Activated naive CD4-positive, alpha-beta T cell treated with anti-CD3 and anti-CD28 coated beads, Interleukin-2, amount 50 U/mL, for 16 hours (primary cell): Measurements from ENCODE around the gene EDARADD.

Source experiments
- DNase-seq: peaks from one replicate; pipeline ENCODE4 v3.0.0-alpha.2; 2020

Gene EDARADD

DNA sequence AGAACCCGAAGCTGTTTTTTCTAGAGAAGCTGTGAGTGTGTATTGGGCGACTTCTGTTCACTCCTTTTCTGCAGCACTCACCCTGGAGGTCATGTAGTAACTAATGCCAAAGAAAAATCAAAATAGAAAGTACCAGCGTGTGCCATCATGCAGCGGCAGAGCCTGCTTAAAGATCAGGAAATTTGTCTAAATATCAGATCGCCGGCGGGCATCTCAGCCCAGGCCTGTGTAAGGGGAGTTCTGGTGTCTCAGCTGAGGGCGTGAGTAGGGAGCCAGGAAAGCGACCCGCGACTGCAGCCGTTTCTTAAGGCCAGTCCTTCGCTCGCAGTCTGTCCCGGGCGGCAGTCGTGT is 768 bp downstream of the EDARADD start:
- no peak for DNase-seq

DNA sequence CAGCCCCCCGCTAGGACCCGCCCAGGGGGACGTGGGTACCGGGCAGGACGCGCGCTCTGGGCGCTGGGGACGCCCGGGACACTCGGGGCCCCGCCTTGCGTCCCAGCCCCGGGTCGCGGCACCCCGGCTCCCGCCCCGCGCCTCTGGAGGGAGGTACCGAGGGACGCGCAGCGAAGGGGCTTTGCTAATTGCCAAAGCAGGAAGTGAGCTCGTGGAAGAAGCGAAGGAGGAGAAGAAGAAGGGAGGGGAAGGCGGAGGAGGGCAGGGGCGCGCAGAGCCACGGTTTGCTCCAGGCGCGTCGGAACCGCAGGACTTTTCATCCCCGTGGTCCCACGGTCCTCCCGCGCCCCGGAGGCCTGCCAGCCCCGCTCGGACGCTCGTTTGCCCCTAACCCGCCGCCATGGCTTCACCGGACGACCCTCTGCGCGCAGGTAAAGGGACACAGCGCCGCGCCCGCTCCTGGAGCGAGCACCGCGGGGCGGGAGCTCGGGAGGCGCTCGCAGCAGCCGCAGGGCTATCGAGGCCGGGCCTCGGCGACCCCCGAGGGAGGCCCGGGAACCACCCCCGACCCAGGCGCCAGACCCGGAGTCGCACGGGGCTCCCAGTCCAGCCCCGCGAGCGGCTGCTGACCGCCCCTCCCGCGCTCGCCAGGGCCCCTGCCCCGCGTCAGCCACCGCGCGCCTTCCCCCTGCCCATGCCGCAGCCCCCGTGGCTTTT is 1.3 kb downstream of the EDARADD start:
- no peak for DNase-seq

DNA sequence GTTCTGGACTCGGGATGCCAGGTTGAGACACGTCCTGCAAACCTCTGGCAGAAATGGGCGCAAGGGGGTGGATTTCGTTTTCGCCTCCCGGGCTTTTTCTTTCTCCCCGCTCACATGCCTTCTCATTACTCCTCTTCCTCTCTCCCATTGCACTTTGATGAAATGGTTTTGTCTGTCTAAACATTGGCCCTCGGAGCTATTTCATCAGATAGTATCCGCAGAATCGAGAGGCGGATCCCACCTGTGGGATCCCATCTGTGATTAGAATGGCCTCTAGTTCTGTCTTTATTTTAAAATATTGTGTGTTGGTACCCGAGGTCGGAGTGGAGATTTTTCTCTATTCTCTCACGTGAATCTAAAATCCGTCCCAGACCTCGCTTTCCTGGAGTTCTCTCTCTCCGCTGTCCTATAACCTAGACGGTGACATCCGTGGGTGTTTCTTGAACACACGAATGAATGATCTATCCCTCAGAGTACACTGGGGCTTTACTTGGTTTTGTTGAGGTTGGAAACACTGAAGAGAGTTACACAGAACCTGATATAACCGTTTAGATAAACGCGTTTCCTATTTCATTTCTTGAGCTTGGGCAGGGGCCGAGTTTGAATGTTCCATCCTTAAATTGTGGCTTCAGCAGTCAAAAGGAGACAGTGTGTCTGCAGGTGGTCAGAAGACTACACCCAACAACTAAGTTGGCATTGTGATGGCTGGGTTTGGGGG is 2.0 kb downstream of the EDARADD start:
- DNase-seq = no peak

DNA sequence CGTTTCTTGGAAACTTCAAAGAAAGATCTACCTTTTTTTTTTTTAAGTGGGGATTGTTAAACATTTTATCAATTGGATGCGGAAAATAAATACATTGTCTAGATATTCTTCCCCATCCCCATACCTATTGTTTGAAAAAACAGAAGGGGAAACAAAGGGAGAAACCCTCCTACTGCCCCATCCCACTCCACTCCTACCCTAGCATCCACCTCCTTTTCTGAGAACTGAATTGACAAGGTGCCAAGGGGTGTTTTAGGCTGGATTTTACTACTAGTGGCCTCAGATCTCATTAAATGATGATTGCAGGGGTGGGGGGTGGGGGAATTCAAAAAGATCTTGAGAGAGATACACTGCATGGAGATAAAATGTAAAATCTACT is 2.6 kb downstream of the EDARADD start:
- no peak for DNase-seq

DNA sequence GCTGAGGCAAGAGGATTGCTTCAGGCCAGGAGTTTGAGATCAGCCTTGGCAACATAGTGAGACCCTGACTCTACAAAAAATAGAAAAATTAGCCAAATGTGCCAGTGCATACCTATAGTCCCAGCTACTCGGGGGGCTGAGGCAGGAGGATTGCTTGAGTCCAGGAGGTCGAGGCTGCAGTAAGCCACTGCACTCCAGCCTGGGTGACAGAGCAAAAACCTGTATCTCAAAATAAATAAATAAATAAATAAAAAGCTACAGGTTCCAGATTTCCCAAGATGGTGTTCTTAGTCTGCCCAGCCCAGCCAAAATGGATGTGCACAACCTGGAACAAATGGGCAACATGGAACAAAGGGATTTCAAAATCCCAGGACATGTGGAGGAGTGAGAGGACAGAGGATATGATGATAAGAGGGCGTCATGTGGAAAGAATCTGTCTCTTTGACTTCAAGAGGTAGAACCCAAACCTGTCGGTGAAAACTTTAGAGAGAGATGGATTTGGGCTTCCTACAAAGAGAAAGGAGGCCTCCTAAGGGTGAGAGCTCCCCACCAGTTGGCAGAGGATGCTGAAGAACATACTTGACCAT is 3.2 kb downstream of the EDARADD start:
- no peak for DNase-seq

DNA sequence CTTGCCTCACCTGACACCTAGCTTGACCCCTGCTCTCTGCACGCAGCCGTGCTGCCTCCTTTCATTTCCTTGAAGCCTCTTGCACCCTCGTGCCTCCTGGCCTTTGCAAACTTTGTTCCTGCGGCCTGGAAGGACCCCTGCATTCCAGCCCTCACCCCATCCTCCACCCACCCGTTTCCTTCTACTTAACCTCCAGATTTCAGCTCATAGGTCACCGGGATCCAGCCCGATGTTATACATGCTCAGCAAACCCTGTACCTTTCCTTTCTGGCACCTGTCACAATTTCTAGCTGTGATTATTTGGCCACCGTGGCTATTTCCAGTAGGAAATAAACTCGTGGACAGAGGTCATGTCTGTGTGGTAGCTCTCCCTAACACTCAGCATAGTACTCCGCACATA is 4.5 kb downstream of the EDARADD start:
- DNase-seq = no peak

DNA sequence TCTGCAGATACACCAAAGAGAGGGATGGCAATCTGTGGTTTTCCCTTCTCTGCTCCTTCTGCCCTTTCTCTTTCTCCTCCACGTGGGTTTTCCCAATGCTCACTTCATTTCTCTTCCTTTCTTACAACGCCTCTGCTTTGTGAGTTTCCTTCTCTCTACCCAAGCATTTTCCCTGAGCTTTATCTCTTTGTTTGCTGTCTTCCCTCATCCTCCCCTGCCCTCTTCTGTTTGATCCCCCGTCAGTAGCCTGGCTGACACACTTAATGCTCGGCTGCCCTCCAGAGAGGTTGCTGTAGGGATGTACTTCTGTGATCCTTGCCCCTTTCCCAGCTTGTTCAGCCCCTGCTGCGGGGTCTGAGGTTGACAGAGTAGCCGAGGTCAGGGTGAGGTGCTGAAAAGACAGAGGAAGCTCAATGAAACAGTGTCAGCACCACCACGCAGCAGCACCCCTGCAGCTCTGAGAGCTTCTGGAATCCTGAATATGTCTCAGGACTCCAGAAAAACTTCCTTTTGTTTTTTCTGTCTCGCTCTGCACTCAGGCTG is 6.0 kb downstream of the EDARADD start:
- no peak for DNase-seq

DNA sequence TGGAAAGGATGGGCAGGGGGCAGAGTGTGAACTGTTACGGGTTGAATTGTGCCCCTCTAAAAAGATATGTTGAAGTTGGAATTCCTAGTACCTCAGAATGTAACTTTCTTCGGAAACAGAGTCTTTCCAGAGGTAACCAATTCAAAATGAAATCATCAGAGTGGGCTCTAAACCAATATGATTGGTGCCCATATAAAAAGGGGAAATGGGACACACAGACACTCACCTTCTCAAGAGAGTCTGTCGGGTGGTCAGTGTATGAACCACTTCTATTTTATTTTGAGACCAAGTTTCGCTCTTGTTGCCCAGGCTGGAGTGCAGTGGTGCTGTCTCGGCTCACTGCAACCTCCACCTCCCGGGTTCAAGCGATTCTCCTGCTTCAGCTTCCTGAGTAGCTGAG is 7.6 kb downstream of the EDARADD start:
- no peak for DNase-seq

DNA sequence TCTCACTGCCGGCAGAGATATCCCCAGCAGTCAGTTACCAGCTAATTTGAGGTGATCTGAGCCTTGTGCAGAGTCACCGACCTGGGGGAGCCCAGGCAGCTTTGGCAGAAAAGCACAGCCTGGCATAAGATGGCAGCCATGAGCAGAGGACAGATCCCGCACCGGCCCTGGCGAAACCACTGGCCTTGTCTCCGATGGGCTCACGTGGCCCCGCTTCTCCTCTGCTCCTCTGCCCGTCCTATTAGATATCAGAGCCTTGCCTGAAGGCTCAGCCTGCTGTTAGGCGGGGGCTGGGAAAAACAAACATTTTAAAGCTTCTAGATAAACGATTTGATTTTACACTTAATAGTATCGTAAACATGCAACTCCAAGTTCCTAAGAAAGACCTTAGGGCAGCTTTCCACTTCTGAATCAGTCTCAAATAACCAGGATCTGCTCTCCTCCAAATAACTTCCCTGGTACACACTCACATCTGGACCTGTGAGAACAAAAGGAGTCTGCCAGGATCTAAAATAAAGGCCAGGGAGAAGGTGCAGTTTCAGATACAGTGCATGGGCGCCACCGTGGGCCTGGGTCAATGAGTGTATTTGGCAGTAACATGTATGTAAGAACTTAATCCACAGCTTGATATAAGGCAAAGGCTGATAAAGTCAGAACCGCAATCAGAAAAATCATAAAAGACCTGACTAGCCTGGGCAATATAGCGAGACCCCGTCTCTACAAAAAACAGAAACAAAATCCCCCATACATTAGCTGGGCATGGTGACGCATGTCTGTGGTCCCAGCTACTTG is 10.0 kb downstream of the EDARADD start:
- DNase-seq = no peak

DNA sequence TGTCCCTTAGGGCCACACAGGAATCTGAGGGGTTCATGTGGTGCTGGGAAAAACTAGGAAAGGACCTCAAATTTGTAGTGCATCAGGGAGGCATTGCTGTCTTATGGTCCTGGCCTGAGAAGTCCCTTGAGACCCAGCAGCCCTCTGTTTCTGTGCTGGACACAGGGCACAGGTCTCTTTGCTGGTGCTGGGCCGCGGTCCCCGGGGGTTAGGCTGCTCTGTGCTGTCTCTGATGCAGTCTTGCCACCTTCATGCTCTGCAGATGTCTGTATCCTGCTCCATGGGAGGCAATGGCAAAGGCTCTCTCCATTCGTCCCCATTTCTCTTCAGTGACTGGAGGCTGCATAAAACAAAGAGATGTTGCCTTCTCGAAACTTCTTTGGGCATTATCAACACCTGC is 13.0 kb downstream of the EDARADD start:
- DNase-seq = no peak

DNA sequence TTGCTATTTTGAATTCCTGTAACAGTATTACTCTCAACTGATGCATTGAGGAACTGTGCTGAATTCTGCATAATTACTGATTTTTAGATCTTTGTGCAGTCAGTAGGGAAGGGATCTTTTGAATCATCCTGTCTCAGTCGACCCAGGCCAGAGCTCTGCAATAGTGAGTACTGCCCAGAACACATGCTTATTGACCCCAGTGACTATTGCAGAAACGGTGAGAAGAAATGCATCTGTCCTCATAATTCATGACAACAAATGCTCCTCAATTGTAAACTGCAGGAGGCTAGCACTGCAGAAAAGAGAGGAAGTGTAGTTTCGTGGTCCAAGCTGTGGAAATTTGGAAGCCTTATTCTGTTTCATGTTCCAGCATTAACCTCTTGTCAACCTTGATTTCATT is 19.6 kb downstream of the EDARADD start:
- DNase-seq = no peak

DNA sequence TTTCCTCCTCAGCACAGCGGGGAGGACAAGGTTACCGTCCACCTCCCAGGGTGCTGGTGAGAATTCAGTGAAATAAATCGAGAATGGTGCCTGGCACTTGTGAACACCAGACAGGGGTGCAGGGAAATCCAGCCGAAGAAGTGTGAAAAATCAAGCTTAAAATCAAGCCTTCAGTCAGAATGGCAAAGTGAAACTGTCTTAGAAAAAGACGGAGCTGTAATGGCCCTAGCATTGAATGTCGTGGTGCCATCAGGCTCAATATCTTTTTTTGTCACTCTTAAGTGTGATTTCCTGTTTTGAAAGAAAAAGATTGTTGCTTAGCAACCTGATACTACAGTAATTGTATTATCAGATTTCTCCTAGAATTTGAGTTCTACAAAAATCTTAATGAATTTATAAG is 22.1 kb downstream of the EDARADD start:
- DNase-seq = no peak

DNA sequence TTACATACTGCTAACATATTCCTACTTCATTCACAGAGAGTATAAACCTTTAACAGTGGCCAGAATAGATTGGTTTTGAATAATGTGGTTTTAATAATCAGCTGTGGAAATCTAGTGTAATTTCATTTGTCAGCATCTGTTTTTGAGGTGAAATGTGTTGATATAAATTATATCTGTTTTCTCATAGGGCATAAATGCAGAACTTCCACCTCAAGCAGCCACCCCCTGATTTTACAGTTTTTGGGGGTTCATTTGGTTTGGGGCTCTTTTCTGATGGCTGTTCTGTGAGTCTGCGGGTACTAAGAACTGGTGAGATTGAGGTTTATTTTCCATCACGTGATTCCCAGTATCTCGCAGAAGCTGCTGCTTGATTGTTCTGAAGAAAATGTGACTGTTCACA is 23.2 kb downstream of the EDARADD start:
- no peak for DNase-seq

DNA sequence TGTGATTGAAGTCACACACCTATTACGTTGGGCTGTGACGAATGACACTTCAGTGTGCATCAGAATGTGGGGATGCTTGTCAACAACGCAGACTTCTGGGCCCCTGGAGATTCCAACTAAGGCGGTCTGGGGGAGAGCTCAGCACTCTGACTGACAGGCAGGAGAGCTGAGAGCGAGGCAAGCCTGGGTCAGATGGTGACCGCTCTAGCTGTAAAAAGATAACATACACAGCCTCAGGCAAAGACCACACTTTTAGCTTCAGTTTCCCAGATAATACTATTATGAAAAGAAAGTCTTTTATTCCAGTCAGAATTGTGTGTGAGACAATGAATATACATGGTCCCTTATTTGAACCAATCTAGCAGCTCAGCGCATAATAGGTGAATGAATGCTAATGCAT is 25.4 kb downstream of the EDARADD start:
- no peak for DNase-seq

DNA sequence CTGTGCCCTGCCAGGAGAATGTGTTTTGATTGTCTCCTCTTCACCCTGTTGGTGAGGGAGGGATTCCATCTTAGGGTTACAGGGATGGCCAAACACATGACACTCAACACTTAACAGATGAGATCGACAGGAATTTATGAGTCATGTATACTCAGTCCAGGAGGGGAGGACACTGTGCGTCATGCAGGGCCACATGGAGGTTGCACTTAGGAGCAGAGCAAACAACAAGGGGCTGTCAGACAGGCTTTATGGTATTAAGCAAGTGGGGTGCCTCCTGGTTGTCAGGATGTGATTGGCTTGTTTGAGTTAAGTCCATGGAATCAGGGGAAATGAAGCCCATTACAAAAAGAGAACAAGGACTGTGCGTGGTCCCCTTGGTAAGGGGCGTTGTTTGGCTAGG is 26.9 kb downstream of the EDARADD start:
- DNase-seq = no peak

DNA sequence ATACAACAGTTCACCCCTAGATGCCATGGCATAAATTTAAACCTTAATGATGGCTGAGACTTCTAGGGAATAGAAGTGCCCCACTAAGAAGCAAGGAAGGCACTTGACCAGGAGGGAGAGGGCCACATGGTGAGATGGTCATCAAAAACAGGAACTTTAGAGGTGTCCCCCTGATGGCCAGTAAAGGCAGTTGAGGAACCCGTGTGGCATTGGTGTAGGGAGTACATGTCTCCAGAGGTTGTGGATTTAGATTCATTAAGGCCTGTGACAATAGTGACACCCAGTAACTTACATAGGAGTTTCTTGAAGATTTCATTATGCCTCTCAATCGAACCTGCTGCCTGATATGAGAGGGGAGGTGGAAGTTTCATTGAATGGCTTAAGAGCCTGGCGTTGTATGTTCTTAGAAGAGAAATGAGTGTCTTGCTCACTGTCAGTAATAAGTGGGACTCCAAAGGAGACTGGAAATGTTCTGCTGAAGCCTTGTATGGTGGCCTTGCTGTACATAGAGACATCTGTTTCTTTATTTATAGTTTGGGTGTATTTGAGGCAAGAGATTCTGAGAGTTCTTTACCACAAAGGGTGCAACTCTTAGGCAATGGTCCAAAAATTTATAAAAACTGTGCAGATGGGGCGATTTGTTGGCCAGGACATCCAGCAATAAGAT is 27.9 kb downstream of the EDARADD start:
- DNase-seq = no peak

DNA sequence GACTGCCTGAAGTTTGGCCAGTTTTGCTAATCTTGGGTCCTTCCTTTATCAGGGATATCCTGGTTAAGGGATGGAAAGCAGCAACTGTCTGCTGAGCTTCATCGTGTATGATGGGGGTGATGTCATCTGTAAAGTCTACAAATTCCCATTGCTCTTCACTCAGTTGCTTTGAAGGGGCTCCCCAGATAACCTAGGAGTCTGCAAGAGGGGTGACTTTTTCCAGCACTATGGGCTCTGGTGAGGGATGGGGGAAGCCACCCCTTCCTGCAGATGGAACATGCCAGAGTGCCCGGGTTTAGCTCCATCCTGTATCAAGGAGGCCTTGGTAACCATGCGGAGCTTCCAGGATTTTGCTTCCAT is 28.4 kb downstream of the EDARADD start:
- no peak for DNase-seq

DNA sequence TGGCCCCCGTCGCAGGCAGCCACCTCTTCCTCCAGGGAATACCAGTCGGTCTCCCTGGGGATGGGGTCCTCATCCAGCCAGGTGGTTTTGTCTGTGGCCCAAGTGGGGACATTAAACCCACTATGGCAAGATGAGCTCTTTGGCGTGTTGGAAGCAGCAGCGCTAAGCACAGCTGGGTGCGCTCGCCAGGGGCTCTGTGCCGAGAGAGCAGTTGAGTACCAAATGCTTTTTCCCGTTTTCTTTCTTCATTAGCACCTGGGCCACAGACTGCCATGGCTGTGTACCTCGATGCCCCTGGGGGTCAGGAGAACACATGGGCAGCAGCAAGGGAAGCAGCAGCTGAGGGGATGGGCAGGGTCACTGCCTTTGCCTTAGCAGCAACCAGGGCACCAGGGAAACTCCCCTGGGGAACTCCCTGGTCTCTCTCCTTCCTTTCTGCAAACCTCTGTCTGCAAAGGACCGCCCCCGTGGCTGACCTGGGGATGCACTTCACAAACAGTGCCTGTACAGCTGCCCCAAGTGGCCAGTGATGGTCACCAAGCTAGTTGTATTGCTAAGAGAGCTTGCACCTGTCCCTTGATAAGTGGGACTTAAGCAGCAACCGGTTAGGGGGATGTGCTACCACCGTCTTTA is 31.1 kb downstream of the EDARADD start:
- no peak for DNase-seq

DNA sequence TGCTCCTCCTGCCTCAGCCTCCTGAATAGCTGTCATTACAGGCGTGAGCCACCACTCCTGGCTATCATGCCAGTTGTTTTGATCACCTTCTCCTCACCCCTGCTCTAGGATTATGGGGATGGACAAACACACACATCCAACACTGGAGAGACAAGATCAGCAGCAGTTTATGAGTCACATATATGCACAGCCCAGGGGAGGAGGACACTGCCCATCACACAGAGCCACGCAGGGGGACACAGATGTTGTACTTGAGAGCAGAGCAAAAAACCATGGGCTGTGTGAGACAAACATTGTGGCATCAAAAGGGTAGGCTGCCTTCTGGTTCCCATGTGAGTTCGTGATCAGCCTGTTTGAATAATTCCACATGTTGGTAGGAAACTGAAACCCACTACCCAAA is 32.1 kb downstream of the EDARADD start:
- no peak for DNase-seq

DNA sequence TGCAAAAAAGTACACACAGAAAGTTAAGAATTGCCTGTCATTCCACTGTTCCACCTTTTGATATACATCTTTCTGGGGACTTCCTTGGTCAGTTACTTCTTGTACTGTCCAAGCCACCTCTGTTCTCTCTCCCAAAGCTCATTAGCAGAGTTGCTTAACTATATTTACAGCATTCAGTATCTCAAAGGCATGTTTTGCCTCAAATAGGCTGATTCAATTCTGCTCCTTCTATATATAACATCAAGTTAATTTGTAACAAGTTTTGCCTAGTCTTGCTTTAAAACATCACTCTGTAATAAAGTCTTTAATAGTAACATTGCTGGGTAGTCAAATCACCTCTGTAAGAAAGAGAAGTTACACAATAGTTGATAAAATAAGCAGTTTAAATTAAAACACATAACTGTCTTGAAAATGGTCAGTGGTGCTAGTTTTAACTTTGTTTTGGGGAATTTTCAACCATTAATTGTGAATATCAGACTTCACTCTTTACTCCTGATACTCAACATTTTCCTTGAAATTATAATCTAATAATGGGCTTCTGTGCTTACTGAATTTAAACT is 35.7 kb downstream of the EDARADD start:
- DNase-seq = no peak

DNA sequence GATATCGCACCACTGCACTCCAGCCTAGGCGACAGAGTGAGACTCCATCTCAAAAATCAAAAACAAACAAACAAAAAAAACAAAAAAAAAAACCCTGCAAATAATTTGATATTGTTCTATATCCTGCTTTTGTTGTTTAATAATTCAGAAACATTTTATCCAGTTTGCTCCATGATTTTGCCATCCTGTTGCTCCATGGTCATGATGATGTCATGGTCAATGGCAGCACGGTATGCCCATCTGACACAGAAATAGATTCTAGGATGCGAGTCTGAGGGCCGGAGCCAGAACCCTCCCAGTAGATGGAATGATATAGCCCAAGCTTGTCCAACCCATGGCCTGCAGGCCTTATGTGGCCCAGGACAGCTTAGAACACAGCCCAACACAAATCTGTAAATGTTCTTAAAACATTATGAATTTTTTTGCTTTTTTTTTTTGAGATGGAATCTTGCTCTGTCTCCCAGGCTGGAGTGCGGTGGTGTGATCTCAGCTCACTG is 39.8 kb downstream of the EDARADD start:
- no peak for DNase-seq

DNA sequence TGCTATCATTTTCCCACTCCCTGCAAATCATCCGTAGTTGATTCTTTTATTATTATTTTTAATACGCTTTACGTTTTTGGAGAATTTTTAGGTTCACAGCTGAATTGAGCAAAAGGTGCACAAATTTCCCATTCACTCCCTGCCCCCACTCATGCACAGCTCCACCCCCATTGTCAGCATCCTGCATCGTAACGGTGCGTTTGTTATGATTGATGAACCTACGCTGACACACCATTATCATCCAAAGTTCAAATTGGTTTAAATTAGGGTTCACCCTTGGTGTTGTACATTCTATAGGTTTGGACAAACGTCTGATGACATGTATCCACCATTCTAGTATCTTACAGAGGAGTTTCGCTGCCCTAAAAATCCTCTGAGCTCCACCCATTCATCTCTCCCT is 44.5 kb downstream of the EDARADD start:
- no peak for DNase-seq
